K562 (cell line): Measurements from ENCODE around the gene IFT122. TPM values are rescaled to one million over a fixed set of nuclear protein-coding genes. Genes with fewer than 3 reads are reported as not detected.
A peak's percentile ranks its signal among the peaks of the same experiment; 100 is the strongest.

Source experiments
- CBFB ChIP-seq: sonication (generic); formaldehyde crosslinking; IDR thresholded peaks from 2 replicates; pipeline ENCODE4 v1.4.0; 2020; ENCODE audit warnings: mild to moderate bottlenecking, missing genetic modification reagents
- CSDE1 ChIP-seq, 2 experiments: fragments of 450-650 bp; IDR thresholded peaks; 2 replicates each; pipeline ENCODE4 v1.6.1; 2016; ENCODE audit warnings: mild to moderate bottlenecking in 1 of 2
- SREBF1 ChIP-seq: fragments of 150-350 bp; IDR thresholded peaks from 2 replicates; pipeline ENCODE4 v1.6.1; 2014; ENCODE audit warnings: antibody characterized with exemption, low read depth, low read length, borderline replicate concordance
- ZC3H8 ChIP-seq: fragments of 450-650 bp; IDR thresholded peaks from 2 replicates; pipeline ENCODE4 v1.6.1; 2017
- ZKSCAN3 ChIP-seq: fragments of 250-450 bp; sonication (Bioruptor Pico); IDR thresholded peaks from 2 replicates; pipeline ENCODE4 v1.4.0; 2020
- ZNF551 ChIP-seq: fragments of 250-450 bp; sonication (Bioruptor Pico); IDR thresholded peaks from 2 replicates; pipeline ENCODE4 v1.5.0; 2021; ENCODE audit warnings: mild to moderate bottlenecking, moderate library complexity
- ZNF584 ChIP-seq: fragments of 200-800 bp; sonication (Bioruptor generic); IDR thresholded peaks from 2 replicates; pipeline ENCODE4 v1.6.1; 2016; ENCODE audit warnings: low read depth, mild to moderate bottlenecking, missing genetic modification characterization, missing compliant biosample characterization
- polyA plus RNA-seq, 8 experiments: library from polyadenylated mRNA; depleted of rRNA in 4 of 8; stranded (reverse) in 5 of 8; unstranded in 3 of 8; fragments of >200 nt; fragmentation: Nextera tagmentation in 2 of 8; fragmentation: Illumina TruSeq in 1 of 8; extraction: Ambion mirVana in 2 of 8; extraction: Trizol in 1 of 8; gene quantifications; 2 replicates each; pipeline versions ENCODE4 v1.2.1 to v1.2.3, GENCODE V29; 2011 to 2014; ENCODE audit warnings: inconsistent platforms in 1 of 8, missing spikeins in 1 of 8
- total RNA-seq, 7 experiments: library from RNA; depleted of rRNA in 6 of 7; stranded (reverse); fragments of >200 nt in 6 of 7; fragmentation: Illumina TruSeq in 2 of 7; extraction: Trizol in 2 of 7; gene quantifications; 2 replicates each; pipeline versions ENCODE4 v1.2.1 to v1.2.3, GENCODE V29; 2011 to 2021; ENCODE audit warnings: low replicate concordance in 1 of 7
- TF ChIP-seq, protein P1 (sequence below): fragments of 250-450 bp; sonication (Bioruptor Pico); IDR thresholded peaks from 2 replicates; pipeline ENCODE4 v1.5.0; 2020; ENCODE audit warnings: mild to moderate bottlenecking
- TF ChIP-seq, protein P2 (sequence below): sonication (generic); formaldehyde crosslinking; IDR thresholded peaks from 2 replicates; pipeline ENCODE4 v1.8.1; 2023; ENCODE audit warnings: mild to moderate bottlenecking, missing genetic modification reagents, moderate library complexity
- TF ChIP-seq, protein P3 (sequence below), 2 experiments: fragments of 450-650 bp; conservative IDR thresholded peaks; 2 replicates each; pipeline ENCODE4 v1.6.1; 2017; ENCODE audit warnings: mild to moderate bottlenecking in 2 of 2, moderate library complexity in 2 of 2
- TF ChIP-seq, protein P4 (sequence below): IDR thresholded peaks from 2 replicates; pipeline ENCODE4 v1.6.1; 2016; ENCODE audit warnings: missing genetic modification characterization, missing compliant biosample characterization
- TF ChIP-seq, protein P5 (sequence below): fragments of 200-800 bp; sonication (Bioruptor generic); IDR thresholded peaks from 2 replicates; pipeline ENCODE4 v1.6.1; 2017; ENCODE audit warnings: missing genetic modification characterization, missing compliant biosample characterization
- TF ChIP-seq, protein P6 (sequence below): sonication (generic); formaldehyde crosslinking; IDR thresholded peaks from 2 replicates; pipeline ENCODE4 v1.8.0; 2022; ENCODE audit warnings: mild to moderate bottlenecking, missing genetic modification reagents, borderline replicate concordance
- TF ChIP-seq, protein P7 (sequence below), 2 experiments: IDR thresholded peaks; 2 replicates each; pipeline ENCODE4 v1.6.1; 2012; ENCODE audit warnings: improper control_type of control experiment in 2 of 2, low read depth in 2 of 2, low read length in 2 of 2, borderline replicate concordance in 1 of 2

Gene IFT122
- total and polyA plus RNA-seq, 9 of the 15 experiments (the other 6 are each of a cell fraction or from before 2014, with no cell fraction given), result 2.4 to 11.5 (median 7.7) TPM

DNA sequence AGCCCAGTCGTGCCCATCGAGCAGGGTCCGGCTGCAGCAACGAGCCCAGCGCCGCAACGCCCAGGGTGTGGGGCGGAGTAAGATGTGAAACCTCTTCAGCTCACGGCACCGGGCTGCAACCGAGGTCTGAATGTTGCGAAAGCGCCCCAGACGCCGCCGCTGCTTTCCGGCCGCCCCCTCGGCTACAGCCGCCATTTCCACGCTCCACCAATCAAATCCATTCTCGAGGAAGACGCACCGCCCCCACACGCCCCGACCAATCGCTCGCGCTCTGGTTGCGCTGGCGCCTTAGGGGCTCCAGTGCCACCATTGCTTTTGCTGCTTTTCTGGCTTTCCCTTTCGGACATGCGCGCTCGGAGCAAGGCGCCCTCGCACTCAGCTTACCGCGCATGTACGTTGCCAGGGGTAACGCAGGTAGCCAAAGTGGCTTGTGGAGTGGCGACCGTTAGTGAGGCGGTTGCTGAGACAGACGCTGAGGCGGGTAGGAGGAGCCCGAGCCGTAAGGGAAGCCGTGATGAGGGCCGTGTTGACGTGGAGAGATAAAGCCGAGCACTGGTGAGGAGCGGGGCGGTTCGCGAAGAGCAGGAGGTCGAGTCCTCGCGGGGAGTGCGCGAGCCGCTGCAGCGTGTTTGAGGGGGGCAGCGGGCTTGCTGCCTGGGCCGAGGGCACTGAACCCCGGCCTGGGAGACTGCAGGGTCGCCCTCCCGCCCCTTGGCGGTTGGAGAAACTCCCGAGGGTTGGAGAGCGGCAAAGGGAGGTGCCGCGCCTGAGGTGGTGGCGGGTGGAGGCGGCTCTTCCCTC lies at the start of gene IFT122, which contains the start of gene MBD4 (continued):
- TF ChIP-seq, protein P1, sequence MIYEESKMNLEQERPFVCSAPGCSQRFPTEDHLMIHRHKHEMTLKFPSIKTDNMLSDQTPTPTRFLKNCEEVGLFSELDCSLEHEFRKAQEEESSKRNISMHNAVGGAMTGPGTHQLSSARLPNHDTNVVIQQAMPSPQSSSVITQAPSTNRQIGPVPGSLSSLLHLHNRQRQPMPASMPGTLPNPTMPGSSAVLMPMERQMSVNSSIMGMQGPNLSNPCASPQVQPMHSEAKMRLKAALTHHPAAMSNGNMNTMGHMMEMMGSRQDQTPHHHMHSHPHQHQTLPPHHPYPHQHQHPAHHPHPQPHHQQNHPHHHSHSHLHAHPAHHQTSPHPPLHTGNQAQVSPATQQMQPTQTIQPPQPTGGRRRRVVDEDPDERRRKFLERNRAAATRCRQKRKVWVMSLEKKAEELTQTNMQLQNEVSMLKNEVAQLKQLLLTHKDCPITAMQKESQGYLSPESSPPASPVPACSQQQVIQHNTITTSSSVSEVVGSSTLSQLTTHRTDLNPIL (CRISPR knock-in tag), result no peak
- TF ChIP-seq ZKSCAN3, result no peak
- TF ChIP-seq, protein P2, sequence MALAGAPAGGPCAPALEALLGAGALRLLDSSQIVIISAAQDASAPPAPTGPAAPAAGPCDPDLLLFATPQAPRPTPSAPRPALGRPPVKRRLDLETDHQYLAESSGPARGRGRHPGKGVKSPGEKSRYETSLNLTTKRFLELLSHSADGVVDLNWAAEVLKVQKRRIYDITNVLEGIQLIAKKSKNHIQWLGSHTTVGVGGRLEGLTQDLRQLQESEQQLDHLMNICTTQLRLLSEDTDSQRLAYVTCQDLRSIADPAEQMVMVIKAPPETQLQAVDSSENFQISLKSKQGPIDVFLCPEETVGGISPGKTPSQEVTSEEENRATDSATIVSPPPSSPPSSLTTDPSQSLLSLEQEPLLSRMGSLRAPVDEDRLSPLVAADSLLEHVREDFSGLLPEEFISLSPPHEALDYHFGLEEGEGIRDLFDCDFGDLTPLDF (CRISPR knock-in tag), result no peak
- TF ChIP-seq, protein P3, sequence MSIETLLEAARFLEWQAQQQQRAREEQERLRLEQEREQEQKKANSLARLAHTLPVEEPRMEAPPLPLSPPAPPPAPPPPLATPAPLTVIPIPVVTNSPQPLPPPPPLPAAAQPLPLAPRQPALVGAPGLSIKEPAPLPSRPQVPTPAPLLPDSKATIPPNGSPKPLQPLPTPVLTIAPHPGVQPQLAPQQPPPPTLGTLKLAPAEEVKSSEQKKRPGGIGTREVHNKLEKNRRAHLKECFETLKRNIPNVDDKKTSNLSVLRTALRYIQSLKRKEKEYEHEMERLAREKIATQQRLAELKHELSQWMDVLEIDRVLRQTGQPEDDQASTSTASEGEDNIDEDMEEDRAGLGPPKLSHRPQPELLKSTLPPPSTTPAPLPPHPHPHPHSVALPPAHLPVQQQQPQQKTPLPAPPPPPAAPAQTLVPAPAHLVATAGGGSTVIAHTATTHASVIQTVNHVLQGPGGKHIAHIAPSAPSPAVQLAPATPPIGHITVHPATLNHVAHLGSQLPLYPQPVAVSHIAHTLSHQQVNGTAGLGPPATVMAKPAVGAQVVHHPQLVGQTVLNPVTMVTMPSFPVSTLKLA (conservative IDR thresholded peaks at IDR 0.05), result peak; percentile 42 to 78; a peak in 3 of 4 replicates
- TF ChIP-seq, protein P4, sequence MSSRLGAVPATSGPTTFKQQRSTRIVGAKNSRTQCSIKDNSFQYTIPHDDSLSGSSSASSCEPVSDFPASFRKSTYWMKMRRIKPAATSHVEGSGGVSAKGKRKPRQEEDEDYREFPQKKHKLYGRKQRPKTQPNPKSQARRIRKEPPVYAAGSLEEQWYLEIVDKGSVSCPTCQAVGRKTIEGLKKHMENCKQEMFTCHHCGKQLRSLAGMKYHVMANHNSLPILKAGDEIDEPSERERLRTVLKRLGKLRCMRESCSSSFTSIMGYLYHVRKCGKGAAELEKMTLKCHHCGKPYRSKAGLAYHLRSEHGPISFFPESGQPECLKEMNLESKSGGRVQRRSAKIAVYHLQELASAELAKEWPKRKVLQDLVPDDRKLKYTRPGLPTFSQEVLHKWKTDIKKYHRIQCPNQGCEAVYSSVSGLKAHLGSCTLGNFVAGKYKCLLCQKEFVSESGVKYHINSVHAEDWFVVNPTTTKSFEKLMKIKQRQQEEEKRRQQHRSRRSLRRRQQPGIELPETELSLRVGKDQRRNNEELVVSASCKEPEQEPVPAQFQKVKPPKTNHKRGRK (tag), result no peak
- TF ChIP-seq, protein P5, sequence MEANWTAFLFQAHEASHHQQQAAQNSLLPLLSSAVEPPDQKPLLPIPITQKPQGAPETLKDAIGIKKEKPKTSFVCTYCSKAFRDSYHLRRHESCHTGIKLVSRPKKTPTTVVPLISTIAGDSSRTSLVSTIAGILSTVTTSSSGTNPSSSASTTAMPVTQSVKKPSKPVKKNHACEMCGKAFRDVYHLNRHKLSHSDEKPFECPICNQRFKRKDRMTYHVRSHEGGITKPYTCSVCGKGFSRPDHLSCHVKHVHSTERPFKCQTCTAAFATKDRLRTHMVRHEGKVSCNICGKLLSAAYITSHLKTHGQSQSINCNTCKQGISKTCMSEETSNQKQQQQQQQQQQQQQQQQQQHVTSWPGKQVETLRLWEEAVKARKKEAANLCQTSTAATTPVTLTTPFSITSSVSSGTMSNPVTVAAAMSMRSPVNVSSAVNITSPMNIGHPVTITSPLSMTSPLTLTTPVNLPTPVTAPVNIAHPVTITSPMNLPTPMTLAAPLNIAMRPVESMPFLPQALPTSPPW (CRISPR knock-in tag), result peak; percentile 71
- TF ChIP-seq, protein P6, sequence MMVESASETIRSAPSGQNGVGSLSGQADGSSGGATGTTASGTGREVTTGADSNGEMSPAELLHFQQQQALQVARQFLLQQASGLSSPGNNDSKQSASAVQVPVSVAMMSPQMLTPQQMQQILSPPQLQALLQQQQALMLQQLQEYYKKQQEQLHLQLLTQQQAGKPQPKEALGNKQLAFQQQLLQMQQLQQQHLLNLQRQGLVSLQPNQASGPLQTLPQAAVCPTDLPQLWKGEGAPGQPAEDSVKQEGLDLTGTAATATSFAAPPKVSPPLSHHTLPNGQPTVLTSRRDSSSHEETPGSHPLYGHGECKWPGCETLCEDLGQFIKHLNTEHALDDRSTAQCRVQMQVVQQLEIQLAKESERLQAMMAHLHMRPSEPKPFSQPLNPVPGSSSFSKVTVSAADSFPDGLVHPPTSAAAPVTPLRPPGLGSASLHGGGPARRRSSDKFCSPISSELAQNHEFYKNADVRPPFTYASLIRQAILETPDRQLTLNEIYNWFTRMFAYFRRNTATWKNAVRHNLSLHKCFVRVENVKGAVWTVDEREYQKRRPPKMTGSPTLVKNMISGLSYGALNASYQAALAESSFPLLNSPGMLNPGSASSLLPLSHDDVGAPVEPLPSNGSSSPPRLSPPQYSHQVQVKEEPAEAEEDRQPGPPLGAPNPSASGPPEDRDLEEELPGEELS (CRISPR knock-in tag), result no peak
- TF ChIP-seq ZNF551 (CRISPR knock-in tag), result no peak
- no peak for TF ChIP-seq ZC3H8
- TF ChIP-seq CSDE1 (IDR thresholded peaks at IDR 0.05), result peak in 1 of 2 experiments; percentile 94; a peak in 2 of 4 replicates
- no peak for TF ChIP-seq ZNF584 (CRISPR knock-in tag)
- no peak for TF ChIP-seq SREBF1
- no peak for TF ChIP-seq CBFB
- TF ChIP-seq, protein P7, sequence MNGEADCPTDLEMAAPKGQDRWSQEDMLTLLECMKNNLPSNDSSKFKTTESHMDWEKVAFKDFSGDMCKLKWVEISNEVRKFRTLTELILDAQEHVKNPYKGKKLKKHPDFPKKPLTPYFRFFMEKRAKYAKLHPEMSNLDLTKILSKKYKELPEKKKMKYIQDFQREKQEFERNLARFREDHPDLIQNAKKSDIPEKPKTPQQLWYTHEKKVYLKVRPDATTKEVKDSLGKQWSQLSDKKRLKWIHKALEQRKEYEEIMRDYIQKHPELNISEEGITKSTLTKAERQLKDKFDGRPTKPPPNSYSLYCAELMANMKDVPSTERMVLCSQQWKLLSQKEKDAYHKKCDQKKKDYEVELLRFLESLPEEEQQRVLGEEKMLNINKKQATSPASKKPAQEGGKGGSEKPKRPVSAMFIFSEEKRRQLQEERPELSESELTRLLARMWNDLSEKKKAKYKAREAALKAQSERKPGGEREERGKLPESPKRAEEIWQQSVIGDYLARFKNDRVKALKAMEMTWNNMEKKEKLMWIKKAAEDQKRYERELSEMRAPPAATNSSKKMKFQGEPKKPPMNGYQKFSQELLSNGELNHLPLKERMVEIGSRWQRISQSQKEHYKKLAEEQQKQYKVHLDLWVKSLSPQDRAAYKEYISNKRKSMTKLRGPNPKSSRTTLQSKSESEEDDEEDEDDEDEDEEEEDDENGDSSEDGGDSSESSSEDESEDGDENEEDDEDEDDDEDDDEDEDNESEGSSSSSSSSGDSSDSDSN (IDR thresholded peaks at IDR 0.05; ENCODE audit: borderline replicate concordance in 1 of 2, low read depth in 2 of 2, low read length in 2 of 2), result peak; percentile 65 to 84; a peak in 2 of 4 replicates
